CD4-positive, alpha-beta T cell (primary cell): ENCODE data around the gene CGB2. TPM values are rescaled to one million over a fixed set of nuclear protein-coding genes. Genes with fewer than 3 reads are reported as not detected.

Source experiments
- ATAC-seq: fragments of 200-7000 bp; cut with Tn5 transposase; one replicate; pipeline ENCODE4 v1.10.0; 2022; ENCODE audit warnings: mild to moderate bottlenecking; ENCODE audit not compliant: poor library complexity
- CTCF ChIA-PET: fragments of 350-600 bp; sonication (Branson Sonifier 250); formaldehyde crosslinking; loops from one replicate; lab custom pipeline; 2021; ENCODE audit warnings: antibody characterized with exemption, inconsistent platforms; lab: Charles Lee
- POLR2A ChIA-PET: fragments of 350-600 bp; sonication (Branson Sonifier 250); formaldehyde crosslinking; loops from one replicate; lab custom pipeline; 2021; ENCODE audit warnings: antibody characterized with exemption, inconsistent platforms; lab: Charles Lee
- DNase-seq, 14 experiments: peaks; one replicate each; pipeline ENCODE4 v3.0.0-alpha.2; 2013 to 2020; ENCODE audit warnings: mixed read lengths in 2 of 14
- H3K27ac ChIP-seq, 2 donors: one replicate each; pipeline versions ENCODE4 v1.5.1 to v1.7.0; 2013; ENCODE audit warnings: low read length in 2 of 2, low read depth in 1 of 2, mild to moderate bottlenecking in 1 of 2
- H3K27me3 ChIP-seq, 2 experiments: 1 replicate in 1 of 2; 2 replicates in 1 of 2; pipeline versions ENCODE4 v1.6.1 to v1.7.0; 2013; ENCODE audit warnings: low read length in 2 of 2, control low read depth in 1 of 2, mild to moderate bottlenecking in 1 of 2, moderate library complexity in 1 of 2; ENCODE audit not compliant: insufficient read depth in 2 of 2, control insufficient read depth in 1 of 2
- H3K36me3 ChIP-seq: one replicate; pipeline ENCODE4 v1.6.1; 2013; ENCODE audit warnings: low read length, control low read depth; ENCODE audit not compliant: insufficient read depth
- H3K4me1 ChIP-seq: one replicate; pipeline ENCODE4 v1.6.1; 2013; ENCODE audit warnings: low read length, control low read depth; ENCODE audit not compliant: insufficient read depth
- H3K4me3 ChIP-seq: one replicate; pipeline ENCODE4 v1.5.1; 2013; ENCODE audit warnings: mild to moderate bottlenecking, low read length, moderate library complexity
- H3K9me3 ChIP-seq, 2 experiments: 1 replicate in 1 of 2; 2 replicates in 1 of 2; pipeline versions ENCODE4 v1.6.1 to v1.7.0; 2013; ENCODE audit warnings: low read length in 2 of 2, mild to moderate bottlenecking in 2 of 2, control low read depth in 1 of 2, moderate library complexity in 1 of 2; ENCODE audit not compliant: control insufficient read depth in 1 of 2, insufficient read depth in 1 of 2
- H3K27ac Mint-ChIP-seq: one replicate; pipeline ENCODE4 v1.8.0; 2020; ENCODE audit warnings: mixed read lengths
- H3K27me3 Mint-ChIP-seq: one replicate; pipeline ENCODE4 v1.8.0; 2021; ENCODE audit warnings: mixed read lengths
- H3K36me3 Mint-ChIP-seq: one replicate; pipeline ENCODE4 v1.8.0; 2021; ENCODE audit warnings: low read depth, mixed read lengths
- H3K4me1 Mint-ChIP-seq: one replicate; pipeline ENCODE4 v1.8.0; 2021; ENCODE audit warnings: low read depth, mixed read lengths
- H3K4me3 Mint-ChIP-seq: one replicate; pipeline ENCODE4 v1.8.0; 2020; ENCODE audit warnings: mild to moderate bottlenecking, mixed read lengths
- H3K9me3 Mint-ChIP-seq: one replicate; pipeline ENCODE4 v1.8.0; 2020; ENCODE audit warnings: mixed read lengths
- intact Hi-C, 2 experiments: fragments of 100-400 bp; cut with DNase I in 1 of 2; cut with micrococcal nuclease in 1 of 2; formaldehyde crosslinking; loops; one replicate each; pipeline versions ENCODE4 v1.15.1 to v1.9.0; 2023 to 2025; cut with DNase I, micrococcal nuclease
- total RNA-seq, 174 experiments: library from RNA in 2 of 174; stranded (reverse) in 2 of 174; gene quantifications; one replicate each; pipeline ENCODE4 v1.2.3 and lab custom pipeline; 2021 to 2026
- TF ChIP-seq, protein P1 (sequence below): fragments of 200-600 bp; IDR thresholded peaks from one replicate; pipeline ENCODE4 v1.8.0; 2022; ENCODE audit warnings: antibody characterized with exemption, mild to moderate bottlenecking

The CGB2 gene
- total RNA-seq, 2 experiments from 2014 or later = not detected

DNA sequence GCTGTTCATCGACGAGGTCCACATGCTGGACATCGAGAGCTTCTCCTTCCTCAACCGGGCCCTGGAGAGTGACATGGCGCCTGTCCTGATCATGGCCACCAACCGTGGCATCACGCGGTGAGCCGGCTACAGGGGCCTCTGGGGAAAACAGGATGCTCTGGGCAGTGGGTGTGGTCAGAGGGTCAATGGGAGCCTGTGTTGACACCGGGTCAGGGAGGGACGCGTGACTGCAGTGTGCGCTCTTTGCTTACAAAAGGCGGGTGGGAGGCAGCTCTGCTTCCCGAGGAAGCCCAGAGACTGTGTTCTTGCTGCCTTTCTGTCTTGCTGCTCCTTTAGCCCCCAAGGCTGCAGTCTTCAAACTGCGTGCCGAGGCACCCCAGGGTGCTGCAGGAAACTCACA, 20.5 kb upstream of the CGB2 start:
- intact Hi-C loops = no loop called here
- ChIA-PET POLR2A (no interaction called here), CTCF (interaction anchor here (1.1 kb wide), 1 partner anchor 11 kb away, joined by 3 read pairs; no protein-coding TSS in a partner anchor)
- TF ChIP-seq, protein P1, sequence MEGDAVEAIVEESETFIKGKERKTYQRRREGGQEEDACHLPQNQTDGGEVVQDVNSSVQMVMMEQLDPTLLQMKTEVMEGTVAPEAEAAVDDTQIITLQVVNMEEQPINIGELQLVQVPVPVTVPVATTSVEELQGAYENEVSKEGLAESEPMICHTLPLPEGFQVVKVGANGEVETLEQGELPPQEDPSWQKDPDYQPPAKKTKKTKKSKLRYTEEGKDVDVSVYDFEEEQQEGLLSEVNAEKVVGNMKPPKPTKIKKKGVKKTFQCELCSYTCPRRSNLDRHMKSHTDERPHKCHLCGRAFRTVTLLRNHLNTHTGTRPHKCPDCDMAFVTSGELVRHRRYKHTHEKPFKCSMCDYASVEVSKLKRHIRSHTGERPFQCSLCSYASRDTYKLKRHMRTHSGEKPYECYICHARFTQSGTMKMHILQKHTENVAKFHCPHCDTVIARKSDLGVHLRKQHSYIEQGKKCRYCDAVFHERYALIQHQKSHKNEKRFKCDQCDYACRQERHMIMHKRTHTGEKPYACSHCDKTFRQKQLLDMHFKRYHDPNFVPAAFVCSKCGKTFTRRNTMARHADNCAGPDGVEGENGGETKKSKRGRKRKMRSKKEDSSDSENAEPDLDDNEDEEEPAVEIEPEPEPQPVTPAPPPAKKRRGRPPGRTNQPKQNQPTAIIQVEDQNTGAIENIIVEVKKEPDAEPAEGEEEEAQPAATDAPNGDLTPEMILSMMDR = no peak
- no peaks in the 10 kb centered on the region for H3K9me3 ChIP-seq
- no peaks in the 10 kb centered on the region for H3K4me1 Mint-ChIP-seq
- no peaks in the 10 kb centered on the region for H3K4me1 ChIP-seq
- peaks cover 46% of the 10 kb centered on the region for H3K36me3 Mint-ChIP-seq
- H3K4me3 ChIP-seq = no peak overlapping the region
- no peaks in the 10 kb centered on the region for H3K27me3 ChIP-seq
- no peak overlapping the region for H3K27ac ChIP-seq
- no peak for ATAC-seq
- DNase-seq = no peak
- no peaks in the 10 kb centered on the region for H3K27me3 Mint-ChIP-seq
- peaks cover 34% of the 10 kb centered on the region for H3K36me3 ChIP-seq
- H3K27ac Mint-ChIP-seq = no peak overlapping the region
- H3K4me3 Mint-ChIP-seq = no peak overlapping the region
- H3K9me3 Mint-ChIP-seq = no peaks in the 10 kb centered on the region

DNA sequence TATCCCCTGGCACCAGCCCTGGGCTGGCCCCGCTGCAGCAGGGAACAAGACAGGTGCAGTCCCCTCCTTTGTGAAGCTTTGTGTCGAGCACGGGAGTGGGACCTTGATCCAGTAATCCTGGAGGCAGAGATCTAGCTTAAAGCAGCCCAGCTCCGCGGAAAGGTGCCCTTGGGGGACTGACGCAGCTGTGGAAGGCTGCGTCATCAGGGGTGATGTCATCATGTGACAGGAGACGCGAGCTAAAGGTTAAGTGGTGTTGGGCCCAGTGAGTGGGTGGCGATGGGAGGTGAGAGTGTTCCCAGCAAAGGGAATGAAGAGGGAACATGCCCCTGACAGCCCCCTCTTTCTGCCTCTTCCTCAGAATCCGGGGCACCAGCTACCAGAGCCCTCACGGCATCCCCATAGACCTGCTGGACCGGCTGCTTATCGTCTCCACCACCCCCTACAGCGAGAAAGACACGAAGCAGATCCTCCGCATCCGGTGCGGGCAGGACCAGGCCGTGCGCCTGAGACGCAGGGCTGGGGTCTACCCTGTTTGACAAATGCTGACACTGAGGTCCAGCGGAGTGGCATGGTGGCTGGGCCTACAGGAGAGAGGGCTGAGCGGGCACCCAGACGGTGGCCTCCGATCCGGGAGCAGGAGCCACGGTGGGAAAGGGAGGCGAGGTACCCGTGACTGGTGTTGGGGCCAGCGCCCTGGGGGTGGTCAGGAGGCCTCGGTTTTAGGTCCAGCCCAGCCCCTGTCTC, 17.4 kb upstream of the CGB2 start:
- no peaks in the 10 kb centered on the region for H3K9me3 ChIP-seq
- no peaks in the 10 kb centered on the region for H3K27me3 ChIP-seq
- H3K4me1 ChIP-seq = peaks cover 21% of the 10 kb centered on the region
- Mint-ChIP-seq H3K27me3 (peaks cover 5% of the 10 kb centered on the region), H3K4me3 (no peak overlapping the region), H3K36me3 (peaks cover 34% of the 10 kb centered on the region), H3K9me3 (no peaks in the 10 kb centered on the region), H3K27ac (no peak overlapping the region), H3K4me1 (peaks cover 6% of the 10 kb centered on the region)
- peaks cover 21% of the 10 kb centered on the region for H3K36me3 ChIP-seq
- ChIA-PET CTCF (interaction anchor here (0.6 kb wide), 1 partner anchor 145 kb away, joined by 3 read pairs; no protein-coding TSS in a partner anchor), POLR2A (no interaction called here)
- TF ChIP-seq, protein P1 = no peak
- DNase-seq (no peak), ATAC-seq (no peak)
- H3K27ac ChIP-seq = no peak overlapping the region
- H3K4me3 ChIP-seq = no peak overlapping the region
- intact Hi-C loops = no loop called here

DNA sequence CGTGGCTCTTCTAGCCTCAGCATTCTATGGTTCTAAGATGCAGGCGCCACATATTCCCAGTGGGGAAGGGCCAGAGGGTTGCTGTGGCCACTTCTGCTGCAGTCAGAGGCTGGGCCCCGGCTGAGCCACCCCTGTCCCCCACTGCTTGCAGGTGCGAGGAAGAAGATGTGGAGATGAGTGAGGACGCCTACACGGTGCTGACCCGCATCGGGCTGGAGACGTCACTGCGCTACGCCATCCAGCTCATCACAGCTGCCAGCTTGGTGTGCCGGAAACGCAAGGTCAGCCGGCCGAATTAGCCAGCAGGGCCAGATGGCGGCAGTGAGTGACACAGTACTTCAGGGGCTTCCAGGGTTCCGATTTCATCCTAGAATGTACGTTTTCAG, 16.8 kb upstream of the CGB2 start:
- CTCF ChIA-PET = no interaction called here
- H3K4me3 Mint-ChIP-seq = no peak overlapping the region
- H3K9me3 ChIP-seq = no peaks in the 10 kb centered on the region
- intact Hi-C loops = loop anchor here in 1 of 2 experiments (5.0 kb wide), 1 partner anchor 42 kb away; the partner anchor contains the start of gene CGB7
- H3K9me3 Mint-ChIP-seq = no peaks in the 10 kb centered on the region
- TF ChIP-seq, protein P1 = no peak
- no peak overlapping the region for H3K27ac ChIP-seq
- H3K36me3 ChIP-seq = peaks cover 16% of the 10 kb centered on the region
- peaks cover 27% of the 10 kb centered on the region for H3K4me1 ChIP-seq
- H3K27me3 ChIP-seq = peaks cover 0 to 3% of the 10 kb centered on the region in 2 experiments
- POLR2A ChIA-PET = no interaction called here
- H3K27ac Mint-ChIP-seq = no peak overlapping the region
- H3K27me3 Mint-ChIP-seq = peaks cover 5% of the 10 kb centered on the region
- H3K4me1 Mint-ChIP-seq = peaks cover 11% of the 10 kb centered on the region
- no peak overlapping the region for H3K4me3 ChIP-seq
- ATAC-seq (no peak), DNase-seq (no peak)
- peaks cover 30% of the 10 kb centered on the region for H3K36me3 Mint-ChIP-seq
